NCI-H1105 (cell line): ENCODE results near the gene CFAP92.
"Not testable (repeated sequence)": the region's sequence is repeated elsewhere in the genome, so short reads cannot be mapped to it uniquely, and the experiment has no call there.

Experiments
- DNase-seq: peaks from one replicate; lab custom pipeline; 2025; lab: John Stamatoyannopoulos, UW

The CFAP92 gene

DNA sequence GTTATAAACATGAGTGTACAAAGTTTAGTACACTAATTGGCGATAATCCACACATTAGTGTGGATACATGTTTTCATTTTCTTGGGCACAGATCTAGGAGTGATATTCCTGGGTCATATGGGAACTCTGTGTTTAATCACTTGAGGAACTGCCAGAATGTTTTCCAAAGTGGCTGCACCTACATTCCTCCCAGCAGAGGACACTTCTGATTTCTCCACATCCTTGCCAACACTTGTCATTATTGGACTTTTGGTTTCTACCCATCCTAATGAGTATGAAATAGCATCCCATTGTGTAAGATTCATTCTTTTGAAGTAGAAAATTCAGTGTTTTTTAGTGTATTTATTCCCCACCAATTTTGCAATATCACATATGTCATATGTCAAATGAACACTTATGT is 53.6 kb downstream of the CFAP92 start:
- no peak for DNase-seq

DNA sequence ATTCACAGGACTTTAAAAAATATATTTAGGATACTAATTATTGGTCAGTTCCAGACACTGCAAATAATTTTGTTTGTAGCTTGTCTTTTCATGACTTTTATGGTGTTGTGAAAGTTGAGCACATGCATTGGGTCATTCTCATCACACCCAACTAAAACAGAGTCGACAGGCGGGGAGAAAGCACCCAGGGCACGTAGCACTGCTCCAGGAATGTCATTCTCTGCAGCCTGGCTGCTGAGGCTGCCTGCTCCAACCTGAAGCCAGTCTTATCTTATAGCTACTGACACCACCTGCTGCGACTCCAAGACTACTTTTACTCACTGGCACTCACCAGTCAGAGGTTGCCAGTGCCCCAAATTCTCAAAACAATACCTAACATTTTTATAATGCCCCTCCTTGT is 57.5 kb downstream of the CFAP92 start:
- DNase-seq: no peak

DNA sequence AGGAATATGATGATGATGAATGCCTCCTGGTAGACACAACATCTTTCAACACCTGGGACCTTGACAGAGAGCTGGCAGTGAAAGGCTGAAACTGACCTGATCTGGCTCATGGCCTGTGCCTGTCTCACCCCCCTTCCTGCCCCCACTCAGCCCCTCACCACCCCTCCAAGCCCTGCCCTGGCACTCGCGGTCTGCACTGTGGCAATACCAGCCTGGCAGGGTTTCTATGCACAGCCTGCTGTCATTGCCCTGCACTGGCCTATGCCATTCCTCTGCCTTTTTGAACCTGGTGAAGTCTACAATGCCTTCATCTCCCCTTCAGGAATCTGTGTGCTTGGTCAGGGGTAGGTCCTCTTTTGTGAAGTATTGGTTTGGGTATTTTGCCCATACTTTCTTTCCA is 58.0 kb downstream of the CFAP92 start:
- DNase-seq: no peak

DNA sequence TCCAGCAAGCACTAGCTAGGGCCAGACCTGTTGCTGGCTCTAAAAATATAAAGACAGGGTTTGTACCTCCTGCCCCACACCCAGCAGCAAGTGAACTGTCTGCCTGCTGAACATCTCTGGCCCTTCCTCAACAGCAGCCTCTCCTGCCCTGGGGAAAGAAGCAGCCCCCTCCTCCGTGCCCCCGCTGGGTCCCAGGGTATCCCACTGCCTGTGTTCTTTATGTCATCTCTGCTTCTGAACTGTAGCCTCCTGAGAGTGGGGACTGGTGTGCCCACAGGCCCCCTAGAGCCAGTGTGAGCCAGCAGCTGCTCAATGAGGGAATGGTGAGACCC is 60.0 kb downstream of the CFAP92 start:
- no peak for DNase-seq

DNA sequence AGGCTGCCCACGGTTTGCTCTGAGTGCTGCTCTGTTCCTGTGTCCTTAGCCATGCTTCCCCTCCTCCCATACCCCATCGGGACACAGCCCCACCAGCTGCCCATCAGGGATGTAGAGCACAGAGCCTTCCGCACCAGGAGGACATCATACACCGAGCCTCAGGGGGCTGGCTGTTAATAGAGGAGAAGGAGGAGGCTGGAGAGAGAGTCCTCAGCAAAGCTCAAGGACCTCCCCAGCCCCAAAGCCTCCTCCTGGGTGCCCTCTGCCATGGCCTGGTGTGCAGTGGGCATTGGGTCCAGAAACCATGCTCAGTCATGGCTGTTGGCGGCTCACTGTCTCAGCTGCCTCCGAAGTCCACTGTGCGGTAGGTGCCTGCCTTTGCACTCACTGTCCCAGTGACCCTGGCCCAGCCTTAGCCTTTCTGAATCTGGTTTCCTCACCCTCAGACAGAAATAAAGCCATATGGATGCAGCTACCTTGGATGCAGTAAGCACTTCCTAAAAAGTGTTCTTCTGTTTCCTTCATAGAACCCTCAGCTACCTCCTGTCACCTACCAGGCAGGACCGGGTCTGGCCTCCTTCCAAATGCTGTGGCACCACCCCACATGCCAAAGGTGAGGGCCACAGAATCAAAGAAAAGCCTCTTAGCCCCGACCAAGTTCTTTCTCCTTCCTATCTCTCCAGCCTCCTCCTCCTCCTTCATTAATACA is 60.5 kb downstream of the CFAP92 start:
- DNase-seq: no peak

DNA sequence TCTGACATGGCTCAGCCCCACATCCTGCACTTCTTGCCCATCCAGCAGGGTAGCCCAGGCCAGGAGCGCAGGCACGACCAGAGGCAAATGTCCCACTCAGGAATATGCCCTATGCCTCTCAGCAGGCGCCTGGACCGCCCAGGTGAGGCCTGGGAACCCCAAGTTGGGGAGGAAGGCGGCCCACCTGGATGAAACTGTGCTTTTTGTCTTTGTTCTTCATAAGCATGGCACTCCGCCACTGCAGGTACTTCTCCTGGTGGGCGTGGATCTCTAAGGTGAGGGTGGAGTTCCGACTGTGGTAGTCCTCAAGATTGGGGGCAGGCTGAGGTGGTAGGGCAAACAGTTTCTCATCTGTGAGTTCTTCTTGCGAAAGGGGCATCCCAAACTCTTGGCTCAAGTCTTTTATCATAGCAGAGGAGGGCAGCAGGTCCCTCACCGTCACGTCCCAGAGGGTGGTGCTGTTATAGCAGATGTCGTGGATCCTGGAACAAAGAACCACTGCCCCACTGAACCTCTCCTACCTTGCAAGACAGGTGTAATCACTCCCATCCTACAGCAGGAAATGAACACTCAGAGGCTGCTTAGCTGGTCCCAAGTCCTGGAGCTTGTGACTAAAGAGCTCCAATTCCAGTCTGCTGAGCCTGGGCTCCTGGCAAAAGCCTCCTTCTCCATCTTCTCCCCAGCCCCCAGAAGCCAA is 61.2 kb downstream of the CFAP92 start:
- DNase-seq: no peak

DNA sequence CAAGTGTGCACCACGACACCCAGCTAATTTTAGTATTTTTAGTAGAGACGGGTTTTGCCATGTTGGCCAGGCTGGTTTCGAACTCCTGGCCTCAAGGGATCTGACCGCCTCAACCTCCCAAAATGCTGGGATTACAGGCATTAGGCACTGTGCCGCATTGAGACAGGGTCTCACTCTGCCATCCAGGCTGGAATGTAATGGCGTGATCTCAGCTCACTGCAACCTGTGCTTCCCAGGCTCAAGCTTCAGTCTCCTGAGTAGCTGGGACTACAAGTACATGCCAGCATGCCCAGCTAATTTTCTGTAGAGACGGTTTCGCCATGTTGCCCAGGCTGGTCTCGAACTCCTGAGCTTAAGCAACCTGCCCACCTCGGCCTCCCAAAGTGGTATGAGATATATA is 62.8 kb downstream of the CFAP92 start:
- DNase-seq: no peak

DNA sequence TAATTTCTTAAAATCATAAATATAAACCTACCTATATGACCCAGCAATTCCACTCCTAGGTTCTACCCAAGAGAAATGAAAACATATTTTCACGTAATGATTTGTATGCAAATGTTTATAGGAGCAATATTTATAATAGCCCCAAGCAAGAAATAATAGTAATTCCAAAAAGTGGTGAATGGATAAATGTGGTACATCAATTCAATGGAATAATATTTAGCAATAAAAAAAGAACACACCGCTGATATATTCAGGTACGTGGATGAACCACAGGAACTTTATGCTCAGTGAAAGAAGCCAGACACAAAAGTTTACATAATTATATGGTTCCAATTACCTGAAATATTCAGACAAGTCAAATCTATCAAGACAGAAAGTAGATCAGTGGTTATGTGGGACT is 64.5 kb downstream of the CFAP92 start:
- DNase-seq: no peak

DNA sequence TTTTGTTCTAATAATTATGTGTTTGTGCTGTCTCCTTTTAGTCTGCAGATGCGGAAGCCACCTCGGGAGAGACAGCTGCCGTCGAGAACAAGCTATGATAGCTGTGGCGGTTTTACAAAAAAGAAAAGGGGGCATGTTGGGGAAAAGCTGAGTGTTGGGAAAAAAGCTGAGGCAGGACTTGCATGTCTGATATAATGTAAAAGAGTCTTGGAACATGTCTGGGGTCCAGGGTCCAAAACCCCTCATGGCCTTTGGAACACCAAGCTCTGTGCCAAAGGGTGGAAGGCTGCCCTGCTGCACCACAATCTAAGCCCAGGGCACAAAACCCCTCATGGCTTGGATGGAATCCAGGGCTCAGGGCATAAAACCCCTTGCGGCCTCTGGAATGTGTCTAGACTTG is 69.9 kb downstream of the CFAP92 start:
- DNase-seq: not testable (repeated sequence)

DNA sequence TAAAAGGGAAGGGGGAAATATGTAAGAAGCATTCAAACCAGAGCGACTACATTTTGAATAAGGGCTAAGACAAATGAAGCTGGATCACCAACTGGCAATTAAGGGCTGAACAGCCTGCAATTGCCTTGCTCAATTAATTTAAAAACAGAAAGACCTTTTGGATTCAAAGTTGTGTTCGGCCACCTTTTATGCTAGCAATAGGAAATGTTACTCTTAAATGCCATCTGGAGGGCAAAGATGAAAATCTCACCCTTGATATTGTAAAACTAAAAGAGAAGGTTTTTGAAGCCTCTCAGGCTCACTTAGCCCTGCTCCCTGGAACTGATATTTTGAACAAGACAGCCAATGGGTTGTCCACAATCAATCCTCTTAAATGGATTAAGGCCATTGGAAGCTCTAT is 70.3 kb downstream of the CFAP92 start:
- no peak for DNase-seq

DNA sequence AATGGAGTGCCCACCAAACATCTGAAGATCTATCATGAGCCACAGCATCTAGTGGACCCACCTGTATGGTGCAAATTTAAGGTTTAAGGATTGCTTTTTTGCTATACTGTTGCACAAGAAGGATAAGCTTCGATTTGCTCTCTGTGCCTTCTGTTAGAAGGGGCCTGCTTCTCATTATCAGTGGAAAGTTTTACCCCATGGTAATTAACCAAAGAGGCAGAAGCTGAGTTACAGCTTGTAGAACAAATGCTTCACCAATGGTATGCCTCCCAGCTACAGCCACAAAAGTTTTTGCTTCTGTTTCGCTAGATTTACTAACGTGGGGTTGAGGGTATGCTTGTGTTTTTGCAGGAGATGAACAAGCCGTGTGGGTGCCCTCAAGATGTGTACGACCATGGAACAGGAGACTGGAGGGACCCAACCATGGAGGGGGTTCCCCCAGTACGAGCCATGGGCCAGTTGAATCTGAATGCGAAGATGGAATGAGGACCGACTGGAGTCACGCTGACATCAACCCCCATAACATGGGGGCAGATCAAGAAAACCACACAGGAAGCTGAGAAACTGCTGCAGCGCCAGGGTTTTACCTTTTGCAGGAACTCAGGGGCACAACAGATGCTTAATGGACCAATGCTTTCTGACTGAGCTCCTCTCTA is 70.9 kb downstream of the CFAP92 start:
- DNase-seq: no peak

DNA sequence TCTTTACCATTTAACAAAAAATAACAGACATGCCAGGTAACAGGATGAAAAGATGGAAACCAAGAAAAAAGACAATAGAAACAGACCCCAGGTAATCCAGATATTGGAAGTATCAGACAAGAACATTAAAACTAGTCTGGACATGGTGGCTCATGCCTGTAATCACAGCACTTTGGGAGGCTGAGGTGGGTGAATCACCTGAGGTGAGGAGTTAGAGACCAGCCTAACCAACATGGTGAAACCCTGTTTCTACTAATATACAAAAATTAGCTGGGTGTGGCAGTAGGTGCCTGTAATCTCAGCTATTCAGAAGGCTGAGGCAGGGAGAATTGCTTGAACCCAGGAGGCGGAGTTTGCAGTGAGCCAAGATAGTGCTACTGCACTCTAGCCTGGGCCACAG is 73.9 kb downstream of the CFAP92 start:
- DNase-seq: no peak

DNA sequence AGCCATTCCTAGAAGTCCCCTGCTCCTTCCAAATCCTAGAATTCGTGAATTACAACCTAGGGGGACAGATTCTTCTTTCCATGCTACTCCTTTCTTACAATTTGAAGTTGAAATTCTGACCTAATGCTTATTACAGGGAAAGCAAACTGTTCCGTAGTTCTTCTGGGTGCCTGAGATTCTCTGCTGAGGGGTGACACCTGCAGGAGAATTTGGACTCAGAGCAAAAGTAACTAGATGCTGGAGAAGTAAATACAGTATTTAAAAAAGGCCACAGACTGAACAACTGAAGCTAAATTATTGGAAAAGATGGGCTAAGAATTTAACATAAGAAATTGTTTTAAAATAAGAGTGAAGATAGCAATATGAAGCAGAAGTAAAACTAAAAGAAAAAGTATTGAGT is 76.6 kb downstream of the CFAP92 start:
- DNase-seq: no peak

DNA sequence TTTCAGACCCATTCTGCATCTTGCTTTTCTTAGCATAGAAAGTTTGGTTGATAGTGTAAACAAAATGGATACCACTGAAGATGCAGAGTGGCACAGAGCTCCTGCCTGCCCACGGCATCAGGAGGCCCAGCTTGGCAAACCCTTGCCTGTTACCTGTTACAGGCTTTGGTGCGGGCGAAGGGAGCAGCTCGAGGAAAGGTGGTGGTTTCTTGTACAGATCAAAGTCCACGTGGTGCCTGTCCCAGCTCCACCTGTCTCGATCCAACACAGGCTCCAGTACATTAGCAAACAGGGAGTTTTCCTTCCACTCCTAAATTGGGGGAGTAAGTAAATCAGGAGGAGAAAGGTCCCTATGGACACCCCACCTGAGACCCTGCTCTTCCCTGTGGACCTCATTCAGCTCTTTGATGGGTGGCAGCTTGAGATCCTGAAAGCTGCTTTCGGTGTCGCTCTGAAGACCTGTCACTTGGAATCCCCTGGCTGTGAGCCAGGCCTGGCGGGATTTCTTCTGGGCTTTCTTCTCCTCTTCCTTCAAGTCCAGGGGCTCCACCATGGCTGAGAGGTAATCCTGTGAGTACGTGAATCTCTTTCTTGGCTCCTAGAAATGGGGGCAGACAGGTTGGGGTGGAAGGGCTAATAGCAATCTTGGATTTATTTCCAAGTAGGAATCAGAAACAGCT is 78.8 kb downstream of the CFAP92 start:
- DNase-seq: no peak

DNA sequence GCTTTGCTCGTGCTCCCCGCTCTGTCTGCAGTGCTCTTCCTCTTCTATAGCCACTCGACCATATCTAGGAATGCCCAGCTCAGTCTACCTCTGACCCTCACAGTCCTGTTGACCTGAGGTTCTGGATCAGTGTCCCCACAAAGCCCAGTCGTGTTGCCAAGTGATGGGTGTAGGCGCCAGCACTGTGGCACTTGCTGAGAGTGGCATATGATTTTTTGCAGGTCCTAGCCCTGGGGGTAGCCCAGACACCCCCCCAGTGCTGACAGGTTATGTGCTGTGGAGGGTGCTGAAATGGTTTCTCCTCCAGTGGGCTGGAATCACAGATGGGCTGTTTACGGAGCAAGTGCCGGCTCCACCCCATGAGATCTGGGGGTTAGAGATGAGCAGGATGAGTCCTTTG is 82.0 kb downstream of the CFAP92 start:
- DNase-seq: no peak

DNA sequence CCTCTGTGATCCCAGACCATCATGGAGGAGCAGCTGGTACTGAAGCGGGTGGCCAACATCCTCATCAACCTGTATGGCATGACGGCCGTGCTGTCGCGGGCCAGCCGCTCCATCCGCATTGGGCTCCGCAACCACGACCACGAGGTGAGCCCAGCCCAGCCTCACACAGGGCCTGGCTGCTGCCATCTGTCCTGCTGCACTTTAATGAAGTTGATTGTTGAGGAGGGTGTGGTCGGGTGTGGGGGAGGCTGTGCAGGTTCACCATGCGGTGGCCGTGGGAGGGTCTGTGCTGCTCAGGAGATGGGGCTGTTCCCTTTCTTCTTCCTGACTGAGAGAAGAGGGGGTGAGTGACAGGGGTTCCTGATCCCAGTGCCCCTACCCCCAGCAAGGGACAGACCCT is 83.9 kb downstream of the CFAP92 start:
- no peak for DNase-seq

DNA sequence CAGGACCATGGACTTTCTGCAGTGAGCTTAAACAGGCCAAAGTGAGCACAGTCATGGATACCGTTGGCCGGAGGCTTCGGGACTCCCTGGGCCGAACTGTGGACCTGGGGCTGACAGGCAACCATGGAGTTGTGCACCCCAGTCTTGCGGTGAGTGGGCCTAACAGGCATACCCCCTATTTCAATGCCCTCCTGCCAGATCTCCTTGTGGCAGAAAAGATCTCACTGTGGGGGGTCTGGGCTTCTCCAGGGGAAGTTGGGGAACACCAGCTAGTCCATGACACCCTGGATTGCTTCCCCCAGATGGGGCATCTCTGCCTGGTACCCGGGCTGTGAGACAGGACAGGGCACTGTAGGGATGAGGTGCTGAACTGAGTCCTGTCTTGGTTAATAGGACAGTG is 84.9 kb downstream of the CFAP92 start:
- DNase-seq: no peak

DNA sequence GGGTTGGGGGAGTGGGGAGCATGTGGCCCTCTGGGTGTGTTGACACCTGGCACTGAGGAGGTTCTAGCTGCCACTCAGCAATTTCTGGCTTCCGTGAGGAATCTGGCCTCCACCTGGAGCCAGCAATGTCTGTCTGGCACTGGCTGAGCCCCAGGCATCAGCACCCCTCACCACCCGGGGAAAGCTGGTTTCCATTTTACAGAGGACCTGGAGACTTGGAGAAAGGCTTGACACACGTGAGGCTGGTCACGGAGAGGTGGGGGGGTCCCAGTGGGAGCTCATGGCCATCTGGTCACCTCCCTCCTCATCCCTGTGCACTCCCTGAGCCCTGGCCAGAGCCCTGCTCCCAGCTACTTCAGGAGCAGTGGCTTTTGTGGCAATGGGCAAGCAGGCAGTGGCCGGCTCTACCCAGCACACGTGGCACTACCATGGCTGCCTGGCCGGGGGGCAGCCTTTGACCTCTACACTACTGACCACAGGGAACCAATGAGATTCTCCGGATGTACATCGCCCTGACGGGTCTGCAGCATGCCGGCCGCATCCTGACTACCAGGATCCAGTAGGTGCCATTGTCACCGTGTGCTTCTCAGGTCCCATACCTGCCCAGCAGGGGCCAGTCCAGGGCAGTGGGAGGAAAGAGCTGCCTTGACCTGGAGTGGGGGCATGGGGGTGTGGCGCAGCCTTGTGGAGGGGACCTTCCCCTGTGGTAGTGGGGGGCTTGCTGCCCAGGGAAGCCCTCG is 86.0 kb downstream of the CFAP92 start:
- no peak for DNase-seq

DNA sequence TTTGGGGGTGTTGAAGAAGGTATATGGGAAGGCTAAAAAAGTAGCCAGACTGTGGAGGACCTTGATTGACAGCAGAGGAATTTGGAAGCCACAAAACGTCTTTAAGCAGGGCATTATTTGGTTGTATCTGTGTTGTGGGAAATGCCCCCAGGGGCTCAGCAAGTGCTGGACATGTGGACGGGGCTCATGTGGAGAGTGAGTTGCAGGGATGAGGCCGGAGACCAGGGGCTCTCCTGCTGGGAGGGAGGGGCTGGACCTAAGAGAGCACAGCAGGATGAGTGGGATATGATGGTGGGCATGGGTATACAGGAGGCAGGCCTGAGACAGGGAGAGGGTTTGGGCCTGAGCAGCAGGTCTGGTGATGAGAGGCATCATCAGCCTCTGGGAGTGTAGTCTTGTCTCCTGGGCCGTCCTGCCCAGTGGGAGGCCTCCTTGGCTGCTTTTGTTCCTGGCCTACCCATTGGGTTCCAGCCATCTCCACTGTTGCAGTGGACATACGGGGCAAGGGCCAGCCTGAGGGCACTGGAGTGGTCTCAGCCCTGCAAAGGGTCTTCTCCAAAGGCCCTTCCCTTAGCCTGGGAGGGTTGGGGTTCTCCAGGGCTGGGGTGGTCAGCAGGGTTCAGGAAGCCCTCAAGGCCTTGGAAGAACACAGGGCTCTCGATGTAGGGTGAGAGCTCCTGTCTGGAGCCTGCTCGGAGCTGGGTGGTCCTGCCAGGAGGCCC is 86.9 kb downstream of the CFAP92 start:
- DNase-seq: no peak

DNA sequence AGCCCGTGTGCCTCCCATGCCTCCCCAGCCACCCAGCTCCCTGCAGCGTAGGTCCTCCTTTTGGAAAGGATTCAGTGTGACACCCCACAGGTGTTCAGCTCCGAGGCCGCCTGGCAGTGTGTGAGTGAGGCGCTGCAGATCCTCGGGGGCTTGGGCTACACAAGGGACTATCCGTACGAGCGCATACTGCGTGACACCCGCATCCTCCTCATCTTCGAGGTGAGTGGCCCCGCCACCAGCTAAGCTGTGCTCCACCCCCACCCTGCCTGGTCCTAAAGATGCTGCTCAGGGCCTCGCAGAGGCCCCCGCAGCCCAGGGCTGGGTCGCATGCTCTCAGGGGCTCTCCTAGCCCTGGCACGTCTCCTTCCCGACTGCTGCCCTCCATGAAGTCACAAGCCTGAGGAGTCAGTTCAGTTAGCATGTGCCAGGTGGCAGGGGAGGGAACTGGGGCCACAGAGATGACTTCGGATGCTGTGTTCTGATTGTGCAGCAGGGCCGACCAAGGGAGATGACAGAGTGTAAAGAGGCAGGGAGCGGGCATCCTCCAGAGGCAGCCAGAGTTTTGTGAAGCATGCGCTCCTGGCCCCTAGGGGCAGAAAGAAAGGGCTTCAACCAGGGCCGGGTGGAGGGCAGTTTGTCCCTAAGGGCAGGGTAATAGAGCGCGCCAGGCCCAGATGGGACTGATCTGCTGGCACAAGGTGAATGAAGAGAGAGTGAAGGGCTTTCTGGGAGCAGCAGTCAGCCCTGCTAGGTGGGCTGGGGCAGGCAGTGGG is 87.7 kb downstream of the CFAP92 start:
- no peak for DNase-seq

DNA sequence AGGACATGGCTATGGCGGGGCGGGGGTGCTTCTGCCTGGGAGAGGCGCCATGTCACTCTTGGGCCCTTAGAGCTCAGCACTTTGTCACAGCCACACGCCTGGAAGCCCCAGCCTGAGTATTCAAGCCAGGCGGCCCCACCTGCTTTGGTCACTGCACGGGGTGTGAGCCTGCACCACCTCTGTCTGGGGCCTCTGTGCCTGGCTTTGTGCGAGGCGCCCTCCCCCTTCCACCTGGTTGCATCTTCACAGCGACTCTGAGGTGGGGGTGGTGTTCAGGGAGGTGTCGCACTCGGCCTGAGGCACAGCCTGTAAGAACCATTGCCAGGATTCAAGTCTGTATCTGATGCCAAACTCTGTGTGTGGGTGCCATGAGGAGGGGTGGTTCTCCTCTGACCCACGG is 90.4 kb downstream of the CFAP92 start:
- DNase-seq: no peak
